IPS-18c (cell line): Measurements from ENCODE around the gene RTN4R.
A peak's percentile ranks its signal among the peaks of the same experiment; 100 is the strongest.
"Not testable (repeated sequence)": the region's sequence is repeated elsewhere in the genome, so short reads cannot be mapped to it uniquely, and the experiment has no call there.

Experiments used
- H3K4me3 ChIP-seq: 2 replicates; pipeline ENCODE4 v1.7.0; 2013; ENCODE audit warnings: low read depth, mild to moderate bottlenecking, low read length, moderate library complexity; ENCODE audit not compliant: insufficient read depth
- H3K9me3 ChIP-seq: one replicate; pipeline ENCODE4 v1.6.1; 2013; ENCODE audit warnings: mild to moderate bottlenecking, low read length, moderate library complexity; ENCODE audit not compliant: control insufficient read depth, insufficient read depth

The RTN4R gene

DNA sequence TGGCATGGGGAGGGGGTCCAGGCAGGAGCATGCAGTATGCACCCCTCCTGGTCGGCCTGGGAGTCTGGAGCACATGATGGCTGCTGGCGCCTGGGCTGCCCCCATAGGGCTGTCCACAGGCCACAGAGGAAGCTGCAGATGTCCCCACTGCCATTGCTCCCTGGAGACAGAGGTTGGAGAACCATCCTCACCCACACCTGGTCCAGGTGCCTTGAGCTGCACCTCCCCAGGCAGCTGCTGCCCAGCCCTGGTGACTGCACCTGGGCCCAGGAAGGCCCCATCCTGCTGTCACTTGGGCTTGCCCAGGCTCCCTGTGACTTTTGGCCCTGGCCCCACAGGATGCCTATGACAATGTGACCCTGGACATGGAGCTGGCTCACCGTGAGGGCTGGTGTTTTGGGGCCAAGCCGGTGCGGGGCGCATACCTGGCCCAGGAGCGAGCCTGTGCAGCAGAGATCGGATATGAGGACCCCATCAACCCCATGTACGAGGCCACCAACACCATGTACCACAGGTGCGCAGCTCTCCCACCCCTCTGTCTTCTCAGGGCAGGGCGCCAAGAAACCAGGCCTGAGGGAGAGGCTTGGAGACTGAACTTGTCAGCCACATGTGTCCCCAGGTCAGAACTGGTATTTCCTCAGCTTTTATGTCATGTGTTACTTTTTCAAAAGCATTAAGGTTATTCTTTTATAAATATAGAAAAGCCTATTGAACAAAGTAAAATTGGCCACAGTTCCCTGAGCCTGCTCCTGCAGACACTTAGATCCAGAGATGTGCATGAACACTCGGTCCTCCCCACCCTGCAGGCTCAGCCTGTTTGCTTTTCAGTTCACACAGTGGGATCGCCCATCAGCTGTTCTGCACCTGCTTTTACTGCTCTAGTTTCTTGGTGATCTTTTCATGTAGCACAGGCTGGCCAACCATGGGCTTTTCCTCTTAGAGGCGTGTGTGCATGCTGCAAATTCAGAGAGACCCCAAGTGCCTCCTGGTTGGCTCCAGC, 39.6 kb upstream of the RTN4R start:
- not testable (repeated sequence) for H3K4me3 ChIP-seq, H3K9me3 ChIP-seq

DNA sequence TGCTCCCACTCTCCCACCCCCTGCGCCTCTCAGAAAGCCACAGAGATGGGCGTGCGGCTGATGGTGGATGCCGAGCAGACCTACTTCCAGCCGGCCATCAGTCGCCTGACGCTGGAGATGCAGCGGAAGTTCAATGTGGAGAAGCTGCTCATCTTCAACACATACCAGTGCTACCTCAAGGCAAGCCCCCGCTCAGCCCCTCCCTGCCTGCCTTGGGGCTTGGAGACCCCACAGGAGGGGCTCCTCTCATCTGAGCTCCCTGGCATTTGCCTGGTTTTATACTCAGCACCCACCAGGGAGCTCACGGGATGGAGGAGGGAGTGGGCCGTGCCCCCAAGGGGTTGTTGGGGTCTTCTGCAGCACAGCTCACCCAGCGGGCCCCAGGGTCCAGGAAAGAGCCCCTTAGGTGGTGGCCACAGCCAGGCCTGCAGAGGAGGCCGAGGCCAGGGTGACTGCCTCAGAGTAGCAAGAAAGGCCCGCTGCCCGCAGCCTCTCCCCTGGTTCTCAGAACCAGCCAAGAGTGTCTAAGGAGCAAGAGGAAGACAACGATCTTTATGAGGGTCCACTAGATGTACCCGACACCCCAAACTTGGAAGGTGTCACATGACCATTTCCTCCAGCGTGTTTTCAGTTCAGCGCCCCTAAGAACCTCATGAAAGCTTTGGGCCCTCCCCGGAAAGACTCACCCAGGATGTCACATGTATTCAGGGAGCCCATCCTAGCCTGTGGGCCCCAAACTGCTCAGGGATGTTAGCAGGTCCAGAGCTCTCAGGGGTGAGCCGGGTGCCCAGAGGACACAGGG, 38.7 kb upstream of the RTN4R start:
- H3K4me3 ChIP-seq, H3K9me3 ChIP-seq: not testable (repeated sequence)

DNA sequence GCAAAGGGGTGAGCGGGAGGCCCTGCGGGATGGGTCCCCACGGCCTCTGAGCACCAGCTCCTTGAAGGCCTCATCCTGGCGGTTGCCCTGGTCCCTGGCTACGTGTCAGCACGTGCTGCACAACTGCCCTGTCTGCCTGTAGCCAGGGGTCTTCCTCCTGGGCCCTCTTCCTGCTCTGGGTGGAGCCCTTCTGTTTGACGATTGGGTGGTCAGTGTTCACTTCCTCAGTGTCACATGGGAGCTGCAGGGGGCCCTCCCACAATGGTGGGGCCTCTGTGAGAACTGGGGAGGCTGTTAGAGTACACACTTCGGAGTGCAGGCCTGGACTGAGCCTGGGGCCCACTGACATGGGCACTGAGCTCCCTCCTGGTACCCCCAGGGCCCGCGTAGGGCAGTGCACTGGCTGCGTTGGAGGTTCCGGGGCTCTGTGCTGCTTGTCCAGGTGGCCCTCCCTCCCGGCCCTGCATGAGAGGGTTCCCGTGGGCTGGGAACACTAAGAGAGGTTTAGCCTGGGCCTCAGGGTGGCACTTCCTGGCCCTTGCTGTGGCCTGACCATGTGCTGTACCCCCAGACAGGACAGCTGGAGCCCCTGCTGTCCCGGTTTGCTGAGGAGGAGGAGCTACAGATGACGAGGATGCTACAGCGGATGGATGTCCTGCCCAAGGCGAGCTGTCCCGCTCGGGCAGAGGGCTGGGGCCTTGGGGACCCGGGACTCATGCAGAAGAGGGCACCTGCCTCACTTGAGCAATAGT, 38.0 kb upstream of the RTN4R start:
- H3K9me3 ChIP-seq, result no peaks in the 10 kb centered on the region
- H3K4me3 ChIP-seq, result no peak overlapping the region

DNA sequence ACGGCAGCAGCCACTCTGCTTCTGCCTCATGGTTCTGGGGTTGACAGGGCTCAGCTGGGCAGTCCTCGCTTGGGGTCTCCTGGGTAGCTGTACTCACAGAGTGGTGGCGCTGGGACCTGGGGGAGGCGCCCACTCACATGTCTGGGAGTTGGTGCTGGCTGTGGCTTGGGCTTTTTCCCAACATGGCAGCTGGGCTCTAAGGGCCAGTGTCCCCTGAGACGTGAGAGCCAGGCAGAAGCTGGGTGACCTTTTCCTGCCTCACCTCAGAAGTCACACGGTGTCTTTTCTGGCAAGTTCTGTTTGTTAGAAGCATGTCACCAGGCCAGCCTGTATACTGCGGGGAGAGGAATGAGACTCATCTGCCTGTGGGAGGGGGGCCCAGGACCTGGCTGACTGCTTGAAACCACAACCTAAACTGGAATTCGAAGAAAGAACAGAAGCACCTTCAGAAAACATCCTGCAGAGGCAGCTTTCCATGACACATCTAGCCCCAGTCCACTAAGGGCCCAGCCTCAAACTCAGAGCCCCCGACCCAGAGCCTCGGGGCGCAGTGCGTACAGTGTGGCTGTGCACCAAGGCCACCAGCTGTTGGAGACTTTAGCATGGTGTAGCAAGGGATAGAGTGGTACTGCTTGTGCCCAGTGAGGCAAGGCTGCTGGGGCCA, 37.2 kb upstream of the RTN4R start:
- H3K4me3 ChIP-seq, H3K9me3 ChIP-seq: not testable (repeated sequence)

DNA sequence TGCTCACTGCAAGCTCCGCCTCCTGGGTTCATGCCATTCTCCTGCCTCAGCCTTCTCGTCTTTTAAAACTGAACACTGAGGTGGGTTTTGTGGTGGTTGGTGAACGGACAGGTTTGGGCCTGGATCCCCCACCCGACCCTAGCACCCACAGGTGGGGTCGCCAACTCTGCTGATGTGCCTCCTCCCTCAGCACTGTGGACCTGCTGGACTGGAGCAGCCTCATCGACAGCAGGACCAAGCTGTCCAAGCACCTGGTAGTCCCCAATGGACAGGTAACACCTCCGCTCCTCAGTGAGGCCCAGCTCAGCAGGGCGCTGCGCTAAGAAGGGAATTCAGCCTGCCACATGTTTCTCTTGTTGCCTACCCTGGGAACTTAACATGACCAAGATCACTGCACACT, 36.5 kb upstream of the RTN4R start:
- H3K9me3 ChIP-seq, result no peaks in the 10 kb centered on the region

DNA sequence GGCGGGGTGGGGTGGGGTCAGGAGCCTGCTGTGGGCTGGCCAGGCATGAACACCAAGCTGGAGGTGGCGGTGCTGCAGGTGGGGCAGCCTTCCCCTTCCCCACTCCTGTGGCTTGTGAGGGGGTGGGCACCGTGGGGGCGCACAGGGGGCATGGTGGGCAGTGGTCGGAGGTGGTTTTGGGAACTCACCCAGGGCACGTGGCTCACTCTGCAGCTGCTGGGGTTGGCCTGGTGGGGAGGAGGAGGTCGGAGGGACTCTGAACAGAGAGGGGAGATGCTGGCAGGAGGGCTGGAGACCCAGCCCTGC, 35.1 kb upstream of the RTN4R start:
- H3K4me3 ChIP-seq, result not testable (repeated sequence)

More for the DNA sequence above, 36.5 kb upstream of the RTN4R start:
- no peak overlapping the region for H3K4me3 ChIP-seq

DNA sequence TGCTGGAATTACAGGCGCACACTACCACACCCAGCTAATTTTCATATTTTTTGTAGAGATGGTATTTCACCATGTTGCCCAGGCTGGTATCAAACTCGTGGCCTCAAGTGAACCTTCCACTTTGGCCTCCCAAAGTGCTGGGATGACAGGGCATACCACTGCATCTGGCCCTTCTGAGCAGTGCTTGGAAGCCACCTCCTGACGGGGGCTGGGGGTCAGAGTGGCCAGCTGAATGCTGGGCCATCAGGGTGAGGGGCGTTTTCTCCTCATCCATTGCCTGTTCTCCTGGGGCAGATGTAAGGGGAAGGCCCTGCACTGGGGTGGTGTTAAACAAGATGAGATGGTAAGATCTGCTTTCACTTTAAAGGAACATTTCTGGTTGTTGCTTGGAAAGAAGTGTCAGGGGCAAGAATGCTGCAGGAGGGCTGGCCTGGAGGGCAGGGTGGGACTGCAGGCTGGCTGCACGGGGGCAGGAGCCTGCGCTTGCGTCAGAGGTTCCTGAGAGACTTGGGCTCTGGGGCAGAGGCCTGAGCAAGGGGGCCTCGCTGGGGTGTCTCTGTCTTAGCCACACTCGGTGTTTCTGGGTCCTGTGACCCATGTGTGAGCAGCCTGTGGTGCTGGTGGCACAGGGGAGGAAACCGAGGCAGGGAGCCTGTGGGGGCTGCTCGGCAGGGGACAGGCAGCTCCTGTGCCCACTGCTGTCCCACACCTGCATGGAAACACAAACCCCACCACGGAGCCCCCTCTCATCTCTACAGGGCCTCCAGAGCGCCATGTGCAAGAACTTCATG, 34.5 kb upstream of the RTN4R start:
- Histone ChIP-seq H3K4me3 (no peak overlapping the region), H3K9me3 (no peaks in the 10 kb centered on the region)

More for the DNA sequence above, 35.1 kb upstream of the RTN4R start:
- H3K9me3 ChIP-seq, result not testable (repeated sequence)

DNA sequence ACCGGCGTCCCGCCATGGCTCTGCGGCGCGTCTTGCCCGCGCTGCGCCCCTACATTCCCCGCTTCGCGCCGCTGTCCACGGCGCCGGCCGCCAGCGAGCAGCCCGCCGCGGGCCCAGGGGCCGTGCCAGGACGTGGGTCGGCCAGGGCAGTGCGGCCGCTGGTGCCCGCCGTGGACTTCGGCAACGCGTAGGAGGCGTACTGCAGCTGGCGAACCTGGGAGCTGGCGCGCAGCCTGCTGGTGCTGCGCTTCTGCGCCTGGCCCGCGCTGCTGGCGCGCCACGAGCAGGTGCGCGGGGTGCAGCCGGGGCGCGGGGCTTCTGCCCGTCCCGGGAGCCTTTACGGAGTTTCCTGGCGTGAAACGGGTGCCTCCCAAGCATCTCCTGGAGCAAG, 31.6 kb upstream of the RTN4R start:
- Histone ChIP-seq H3K9me3 (no peaks in the 10 kb centered on the region), H3K4me3 (peak overlapping the region; percentile 63)

DNA sequence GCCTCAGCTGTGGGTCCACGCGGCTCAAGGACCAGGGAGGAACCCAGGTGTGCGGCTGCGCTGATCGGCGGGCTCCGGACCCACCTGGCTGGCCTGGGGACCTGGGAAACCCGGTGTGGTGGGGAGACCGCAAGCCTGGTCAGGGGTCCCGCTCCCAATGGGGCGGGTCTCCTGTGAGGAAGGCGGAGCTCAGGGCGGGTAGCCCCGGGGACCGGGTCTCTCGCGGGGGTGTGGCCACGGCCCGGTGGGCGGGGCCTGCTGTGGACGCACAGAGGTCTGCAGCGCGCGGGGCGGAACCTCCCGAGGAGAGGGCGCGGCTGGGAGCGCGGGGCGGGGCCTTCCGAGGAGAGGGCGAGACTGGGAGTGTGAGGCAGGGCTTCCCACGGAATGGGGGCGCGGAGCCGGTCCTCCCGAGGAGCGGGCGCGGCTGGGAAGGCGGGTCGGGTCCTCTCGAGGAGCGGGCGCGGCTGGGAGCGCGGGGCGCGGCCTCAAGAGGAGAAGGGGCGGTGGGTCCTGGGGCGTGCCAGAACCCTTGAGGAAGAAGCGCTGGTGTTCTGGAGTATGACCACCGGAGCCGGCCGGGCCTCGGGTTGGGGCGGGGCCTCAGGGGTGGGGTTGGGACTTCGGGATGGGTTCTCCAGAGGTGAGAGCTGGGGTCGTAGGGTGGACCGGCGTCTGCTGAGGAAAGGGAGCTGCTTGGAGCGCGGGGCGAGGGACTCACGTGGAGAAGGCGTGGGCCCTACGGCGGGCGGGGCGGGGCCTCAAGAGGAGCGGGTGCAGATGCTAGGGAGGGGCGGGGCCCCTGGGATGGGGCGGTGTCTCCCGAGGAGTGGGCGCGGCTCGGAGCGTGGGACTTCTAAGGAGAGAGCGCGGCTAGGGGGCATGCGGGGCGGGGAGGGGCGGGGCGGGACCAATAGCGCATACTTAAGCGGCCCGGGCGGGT, 31.0 kb upstream of the RTN4R start:
- no peaks in the 10 kb centered on the region for H3K9me3 ChIP-seq
- H3K4me3 ChIP-seq, result peak overlapping the region; percentile 63

DNA sequence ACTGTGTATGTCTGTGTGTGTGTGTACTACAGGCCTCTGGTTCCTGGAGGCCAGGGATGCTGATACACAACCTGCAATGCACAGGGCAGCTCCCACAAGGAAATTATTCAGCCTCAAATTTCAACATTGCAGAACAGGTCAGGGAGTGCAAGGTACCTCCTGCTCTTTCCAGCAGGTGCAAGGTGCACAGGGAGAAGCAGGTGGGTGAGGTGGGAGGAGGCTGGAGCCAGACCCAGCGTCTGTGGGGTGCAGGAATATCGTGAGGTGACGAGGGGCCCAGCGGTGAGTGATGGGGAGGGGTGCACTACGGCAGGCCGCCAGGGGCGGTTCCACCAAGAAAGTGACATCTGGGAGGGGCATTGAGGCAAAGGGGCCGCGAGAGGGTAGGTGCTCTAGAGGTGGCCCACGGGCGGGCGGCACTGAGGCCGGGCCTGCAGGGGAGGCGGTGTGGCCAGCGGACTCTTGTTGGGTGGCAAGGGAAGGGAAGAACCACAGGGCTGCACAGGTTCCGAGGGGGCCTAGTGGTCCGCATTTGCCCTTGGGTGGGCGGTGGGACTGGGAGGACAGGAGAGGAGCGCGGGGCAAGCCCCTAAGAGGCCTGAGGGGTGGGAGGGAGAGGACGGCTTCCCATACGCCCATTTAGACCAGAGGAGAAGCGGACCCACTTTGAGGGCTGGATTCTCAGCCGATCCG, 30.1 kb upstream of the RTN4R start:
- Histone ChIP-seq H3K4me3 (peak overlapping the region; percentile 63), H3K9me3 (no peaks in the 10 kb centered on the region)

DNA sequence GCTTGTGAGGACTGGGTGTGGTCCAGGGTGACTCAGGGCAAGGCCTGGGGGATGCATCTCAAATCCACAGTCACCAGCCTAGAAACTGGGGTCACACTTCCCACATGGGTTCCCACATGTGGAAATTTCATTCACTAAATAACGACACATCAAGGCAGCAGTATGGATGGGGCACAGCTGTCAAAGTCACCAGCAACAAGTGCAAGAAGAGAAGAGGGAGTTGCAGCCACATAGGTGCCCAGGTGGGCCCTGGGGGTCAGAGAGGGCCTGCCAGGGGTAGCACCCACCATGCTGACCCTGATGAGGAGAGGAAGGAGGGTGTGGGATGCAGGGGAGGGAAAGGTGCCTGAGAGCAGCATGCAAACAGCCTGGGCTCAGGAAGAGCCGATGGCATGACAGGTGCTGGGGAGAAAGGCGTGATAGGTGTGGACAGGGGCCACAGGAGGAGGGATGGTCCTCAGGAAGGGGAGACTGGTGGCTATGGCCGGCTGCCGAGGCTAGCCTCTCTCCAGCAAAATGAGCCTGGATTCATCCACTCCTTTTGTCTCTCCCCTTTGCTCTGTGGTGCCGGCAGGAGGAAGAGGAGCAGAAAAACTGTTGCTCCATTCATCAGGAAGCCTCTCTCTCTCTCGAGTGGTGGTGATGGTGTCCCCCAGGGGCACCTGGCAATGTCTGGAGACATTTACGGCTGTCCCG, 29.4 kb upstream of the RTN4R start:
- no peak overlapping the region for H3K4me3 ChIP-seq
- no peaks in the 10 kb centered on the region for H3K9me3 ChIP-seq

DNA sequence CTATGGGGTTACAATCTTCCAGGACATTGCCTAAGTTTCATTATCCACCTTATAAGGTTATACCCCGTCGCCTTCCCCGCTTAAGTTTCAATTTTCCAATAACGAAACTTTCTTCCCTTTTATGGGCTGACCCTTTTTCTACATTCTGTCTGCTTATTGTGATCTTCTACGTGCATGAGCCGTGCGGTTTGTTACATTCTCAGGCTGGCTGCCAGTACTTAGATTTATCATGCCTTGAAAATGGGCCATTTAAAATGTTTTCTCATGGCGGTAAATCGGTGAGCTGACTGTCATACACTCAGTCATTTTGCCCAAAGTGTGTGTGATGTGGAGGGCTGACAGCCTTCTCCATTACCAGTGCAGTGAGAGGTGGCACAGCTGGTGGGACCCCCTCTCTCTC, 28.5 kb upstream of the RTN4R start:
- Histone ChIP-seq H3K4me3 (no peak overlapping the region), H3K9me3 (no peaks in the 10 kb centered on the region)

DNA sequence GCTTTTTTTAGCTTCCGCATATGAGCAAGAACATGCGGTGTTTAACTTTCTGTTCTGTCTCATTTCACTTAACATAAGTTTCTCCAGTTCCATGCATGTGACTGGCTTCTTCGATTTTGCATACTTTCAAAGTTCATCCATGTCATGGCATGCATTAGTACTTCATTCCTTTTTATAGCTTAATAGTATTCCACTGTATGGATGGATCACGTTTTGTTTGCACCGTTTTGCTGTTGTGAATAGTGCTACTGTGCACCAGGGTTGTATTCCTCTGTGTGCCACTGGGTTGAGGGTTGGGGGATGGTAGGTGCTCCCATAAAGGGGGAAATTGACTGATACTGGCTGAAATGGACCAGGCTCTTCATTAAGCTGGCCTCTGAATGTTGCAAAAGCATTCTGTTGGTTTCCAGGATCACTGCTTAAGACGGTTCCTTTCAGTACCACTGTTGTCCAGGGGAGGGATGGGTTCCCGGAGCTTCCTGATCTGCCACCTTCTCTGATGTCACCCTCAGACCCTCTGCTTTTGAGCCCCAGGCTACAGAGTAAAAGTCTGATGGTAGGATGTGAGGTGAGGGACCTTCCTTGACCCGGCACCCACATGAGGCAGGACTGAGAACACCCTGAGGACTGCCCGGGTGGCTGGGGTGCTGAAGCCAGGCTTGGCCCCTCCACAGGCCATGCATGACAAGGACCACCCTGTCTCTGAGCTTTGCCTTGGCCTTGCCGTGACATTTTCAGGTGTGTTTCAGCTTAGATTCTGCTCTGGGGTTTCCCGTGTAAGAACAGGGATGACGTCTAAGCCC, 27.3 kb upstream of the RTN4R start:
- H3K4me3 ChIP-seq, result no peak overlapping the region
- no peaks in the 10 kb centered on the region for H3K9me3 ChIP-seq

DNA sequence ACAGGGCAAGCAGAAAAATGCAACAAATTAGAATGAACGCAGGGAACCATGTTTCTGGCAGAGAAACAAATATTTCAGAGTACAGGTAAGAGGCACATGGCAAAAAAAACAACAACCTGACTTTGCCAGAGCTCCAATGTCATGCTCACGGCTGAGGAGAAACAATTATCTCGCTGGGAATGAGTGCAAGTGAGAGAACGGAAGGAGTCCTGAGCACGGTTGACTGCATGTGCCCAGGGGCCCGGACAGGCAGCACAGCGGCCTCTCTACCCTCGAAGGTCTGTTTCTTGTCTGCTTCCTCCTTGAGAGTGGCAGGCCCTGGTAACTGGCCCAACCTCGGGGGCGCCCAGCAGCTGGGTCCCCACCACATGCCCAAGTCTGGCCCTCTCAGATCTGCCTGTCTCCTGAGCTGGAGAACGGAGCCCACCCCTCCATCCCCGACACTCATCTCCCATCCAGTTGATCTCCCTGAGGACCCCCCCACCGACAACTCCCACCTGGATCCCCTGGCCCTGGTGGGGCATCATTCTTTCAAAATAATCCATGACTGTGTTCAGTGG, 24.6 kb upstream of the RTN4R start:
- no peak overlapping the region for H3K4me3 ChIP-seq

More for the DNA sequence above, 24.6 kb upstream of the RTN4R start:
- no peaks in the 10 kb centered on the region for H3K9me3 ChIP-seq
